OCI-LY7 (cell line): ENCODE results near the gene CYP26A1.

Experiments
- CTCF ChIP-seq: fragments of 200-600 bp; sonication (generic); conservative IDR thresholded peaks from 2 replicates; pipeline ENCODE4 v1.5.1; 2014; ENCODE audit warnings: mild to moderate bottlenecking, antibody characterized with exemption, low read length, moderate library complexity, mixed read lengths
- EZH2phosphoT487 ChIP-seq: fragments of 200-600 bp; sonication (generic); IDR thresholded peaks from 2 replicates; pipeline ENCODE4 v1.6.1; 2018; ENCODE audit warnings: low read depth, borderline replicate concordance, mild to moderate bottlenecking, mixed run types, antibody characterized with exemption, low read length, moderate library complexity, mixed read lengths

GRCh38 chr10:93032809-93033137 lies 40.9 kb upstream of the CYP26A1 start:
- TF ChIP-seq CTCF (no peak), EZH2phosphoT487 (no peak)
